PFSK-1 (cell line): ENCODE data around the gene WNT7B.

Source experiments
- FOXP2 ChIP-seq: optimal IDR thresholded peaks from 2 replicates; pipeline ENCODE3; 2011; ENCODE audit warnings: borderline replicate concordance, control low read depth, inconsistent platforms; ENCODE audit not compliant: insufficient read depth; ENCODE audit errors: extremely low read length, extremely low read depth
- POLR2AphosphoS5 ChIP-seq: IDR thresholded peaks from 2 replicates; pipeline ENCODE4 v1.6.1; 2012; ENCODE audit warnings: low read depth, mild to moderate bottlenecking, control low read depth, low read length, moderate library complexity
- SIN3A ChIP-seq: IDR thresholded peaks from 2 replicates; pipeline ENCODE4 v1.6.1; 2012; ENCODE audit warnings: mild to moderate bottlenecking, low read length, moderate library complexity, borderline replicate concordance; ENCODE audit not compliant: insufficient read depth
- TAF1 ChIP-seq: IDR thresholded peaks from 2 replicates; pipeline ENCODE4 v1.6.1; 2012; ENCODE audit warnings: low read length, control low read depth, borderline replicate concordance; ENCODE audit not compliant: insufficient read depth
- TF ChIP-seq, protein P1 (sequence below), 2 experiments: IDR thresholded peaks; 2 replicates each; pipeline versions ENCODE4 v1.6.1 to v1.8.0; 2011 to 2012; ENCODE audit warnings: low read depth in 2 of 2, low read length in 2 of 2, control low read depth in 1 of 2, inconsistent platforms in 1 of 2, mild to moderate bottlenecking in 1 of 2, moderate library complexity in 1 of 2; ENCODE audit not compliant: insufficient read depth in 1 of 2

Gene WNT7B

DNA sequence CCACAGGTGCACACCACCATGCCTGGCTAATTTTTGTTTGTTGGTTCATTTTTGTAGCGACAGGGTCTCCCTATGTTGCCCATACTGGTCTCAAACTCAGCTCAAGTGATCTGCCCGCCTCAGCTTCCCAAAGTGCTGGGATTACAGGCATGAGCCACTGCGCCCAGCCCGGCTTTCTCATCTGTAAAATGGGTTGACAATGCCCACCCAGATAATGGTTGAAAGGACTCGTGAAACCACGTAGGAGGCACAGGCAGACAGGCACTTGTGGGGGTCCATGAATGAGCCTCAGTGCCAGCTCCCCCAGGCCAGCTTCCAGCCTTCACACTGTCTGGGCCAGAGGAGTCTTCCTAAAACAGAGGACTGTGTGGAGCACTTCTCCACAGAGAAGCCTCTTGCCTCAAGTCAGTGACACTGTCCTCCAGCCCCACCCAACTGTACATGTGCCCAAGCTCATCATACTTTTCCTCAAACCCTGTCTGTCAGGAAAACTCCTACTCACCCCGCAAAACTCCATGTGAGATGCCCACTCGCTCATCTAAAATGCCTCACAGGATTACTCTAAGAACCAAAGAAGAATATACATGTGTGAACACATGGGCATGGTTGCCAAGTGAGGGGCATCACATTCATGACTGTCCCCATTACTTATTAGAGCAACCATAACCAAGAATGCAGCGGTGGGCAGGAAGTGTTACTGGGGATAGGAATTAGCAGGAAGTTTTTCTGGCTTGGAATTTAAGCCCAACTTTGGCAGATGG is 32.1 kb upstream of the WNT7B start:
- TF ChIP-seq SIN3A (no peak), POLR2AphosphoS5 (no peak), FOXP2 (no peak), TAF1 (no peak)
- TF ChIP-seq, protein P1, sequence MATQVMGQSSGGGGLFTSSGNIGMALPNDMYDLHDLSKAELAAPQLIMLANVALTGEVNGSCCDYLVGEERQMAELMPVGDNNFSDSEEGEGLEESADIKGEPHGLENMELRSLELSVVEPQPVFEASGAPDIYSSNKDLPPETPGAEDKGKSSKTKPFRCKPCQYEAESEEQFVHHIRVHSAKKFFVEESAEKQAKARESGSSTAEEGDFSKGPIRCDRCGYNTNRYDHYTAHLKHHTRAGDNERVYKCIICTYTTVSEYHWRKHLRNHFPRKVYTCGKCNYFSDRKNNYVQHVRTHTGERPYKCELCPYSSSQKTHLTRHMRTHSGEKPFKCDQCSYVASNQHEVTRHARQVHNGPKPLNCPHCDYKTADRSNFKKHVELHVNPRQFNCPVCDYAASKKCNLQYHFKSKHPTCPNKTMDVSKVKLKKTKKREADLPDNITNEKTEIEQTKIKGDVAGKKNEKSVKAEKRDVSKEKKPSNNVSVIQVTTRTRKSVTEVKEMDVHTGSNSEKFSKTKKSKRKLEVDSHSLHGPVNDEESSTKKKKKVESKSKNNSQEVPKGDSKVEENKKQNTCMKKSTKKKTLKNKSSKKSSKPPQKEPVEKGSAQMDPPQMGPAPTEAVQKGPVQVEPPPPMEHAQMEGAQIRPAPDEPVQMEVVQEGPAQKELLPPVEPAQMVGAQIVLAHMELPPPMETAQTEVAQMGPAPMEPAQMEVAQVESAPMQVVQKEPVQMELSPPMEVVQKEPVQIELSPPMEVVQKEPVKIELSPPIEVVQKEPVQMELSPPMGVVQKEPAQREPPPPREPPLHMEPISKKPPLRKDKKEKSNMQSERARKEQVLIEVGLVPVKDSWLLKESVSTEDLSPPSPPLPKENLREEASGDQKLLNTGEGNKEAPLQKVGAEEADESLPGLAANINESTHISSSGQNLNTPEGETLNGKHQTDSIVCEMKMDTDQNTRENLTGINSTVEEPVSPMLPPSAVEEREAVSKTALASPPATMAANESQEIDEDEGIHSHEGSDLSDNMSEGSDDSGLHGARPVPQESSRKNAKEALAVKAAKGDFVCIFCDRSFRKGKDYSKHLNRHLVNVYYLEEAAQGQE (IDR thresholded peaks at IDR 0.05; ENCODE audit: insufficient read depth in 1 of 2, low read depth in 2 of 2, low read length in 2 of 2) = no peak

DNA sequence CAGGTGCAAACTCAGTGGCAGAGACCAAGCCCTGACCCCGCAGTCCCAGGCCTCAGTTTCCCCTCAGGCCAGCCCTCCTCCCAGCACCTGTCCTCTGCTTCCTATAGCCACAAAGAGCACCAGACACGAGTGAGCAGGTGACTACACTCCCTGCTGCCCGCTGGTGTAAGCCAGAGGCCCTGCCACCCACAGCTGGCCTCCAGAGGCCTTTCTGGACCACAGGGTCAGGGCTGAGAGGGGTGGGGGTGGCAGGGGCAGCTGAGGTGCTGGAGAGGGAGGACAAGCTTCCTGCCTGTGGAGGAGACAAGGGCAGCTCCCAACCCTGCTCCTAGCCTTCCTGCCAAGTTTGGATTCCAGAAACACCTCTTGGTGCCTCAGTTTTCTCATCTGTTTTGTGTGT is 31.3 kb upstream of the WNT7B start:
- TF ChIP-seq SIN3A = no peak
- TF ChIP-seq, protein P1 (IDR thresholded peaks at IDR 0.05; ENCODE audit: insufficient read depth in 1 of 2, low read depth in 2 of 2, low read length in 2 of 2) = no peak
- TF ChIP-seq FOXP2 = no peak
- no peak for TF ChIP-seq TAF1

DNA sequence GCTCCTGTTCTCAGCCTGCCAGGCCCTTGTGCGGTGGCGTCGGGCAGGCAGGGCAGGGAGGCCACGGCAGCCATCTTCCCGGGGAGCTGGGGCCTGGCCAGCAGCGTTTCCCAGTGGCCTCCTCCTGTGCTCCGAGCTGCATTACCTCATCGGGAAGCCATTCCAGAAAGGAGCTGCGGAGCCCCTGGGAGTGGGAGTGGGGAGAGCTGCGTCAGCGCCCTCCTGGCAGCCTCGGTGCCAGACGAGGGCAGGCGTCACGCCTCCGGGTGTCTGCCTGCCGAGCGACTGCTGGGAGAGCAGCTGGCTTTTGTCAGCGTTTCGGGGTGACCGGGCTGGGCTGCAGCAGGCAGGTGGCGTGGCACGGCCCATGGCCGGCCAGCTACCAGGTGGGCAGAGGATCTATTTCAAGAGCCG is 30.9 kb upstream of the WNT7B start:
- TF ChIP-seq SIN3A (no peak), FOXP2 (no peak), TAF1 (no peak), POLR2AphosphoS5 (no peak)
- TF ChIP-seq, protein P1 (IDR thresholded peaks at IDR 0.05; ENCODE audit: insufficient read depth in 1 of 2, low read depth in 2 of 2, low read length in 2 of 2) = no peak

DNA sequence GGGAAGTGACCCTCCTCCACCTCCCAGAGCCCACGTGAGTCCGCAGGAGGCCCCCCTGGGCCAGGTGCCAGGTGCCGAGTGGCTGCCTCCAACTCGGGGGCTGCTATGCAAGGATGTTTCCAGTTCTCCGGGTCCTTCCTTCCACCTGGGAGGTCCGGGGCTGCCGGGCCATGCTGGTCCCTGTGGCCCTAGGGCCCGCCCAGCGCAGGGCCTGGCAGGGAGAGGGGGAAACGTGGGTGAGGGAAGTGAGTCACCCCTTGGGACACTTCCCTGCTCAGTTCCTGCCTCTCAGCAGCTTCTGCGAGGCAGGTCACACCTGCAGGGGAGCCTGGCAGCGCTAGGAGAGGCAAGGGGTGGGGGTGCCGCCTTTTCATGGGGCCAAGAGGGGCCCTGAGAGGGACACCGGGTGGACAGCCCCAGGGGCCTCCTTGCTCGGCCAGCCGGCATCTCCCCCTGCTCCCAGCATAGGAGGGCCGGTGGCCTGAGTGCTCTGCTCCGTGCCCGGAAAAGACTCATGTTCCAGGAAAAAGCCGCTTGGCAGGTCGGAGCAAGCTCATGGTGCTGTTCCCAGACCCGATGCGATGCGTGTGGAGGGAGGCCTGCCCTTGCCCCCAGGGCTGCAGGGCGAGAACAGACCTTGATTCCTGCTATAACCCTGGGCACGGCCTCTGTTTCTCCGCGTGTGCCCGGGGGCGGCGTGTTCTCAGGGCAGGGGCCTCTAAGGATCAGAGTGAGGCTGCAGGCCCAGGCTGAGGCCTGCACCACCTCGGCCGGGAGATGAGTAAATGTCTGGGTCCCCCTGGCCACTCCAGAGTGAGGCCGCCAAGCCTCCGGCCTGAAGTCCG is 30.3 kb upstream of the WNT7B start:
- TF ChIP-seq TAF1 (no peak), POLR2AphosphoS5 (no peak), FOXP2 (no peak), SIN3A (no peak)
- TF ChIP-seq, protein P1 (IDR thresholded peaks at IDR 0.05; ENCODE audit: insufficient read depth in 1 of 2, low read depth in 2 of 2, low read length in 2 of 2) = no peak
